Left ventricle myocardium inferior (tissue), 1 donor: Measurements from ENCODE around the gene FGF8. TPM values are rescaled to one million over a fixed set of nuclear protein-coding genes. Genes with fewer than 3 reads are reported as not detected.
A peak's percentile ranks its signal among the peaks of the same experiment; 100 is the strongest.

ENCODE experiments used
- DNase-seq: peaks from one replicate; pipeline ENCODE4 v3.0.0-alpha.2; 2020
- H3K27ac ChIP-seq: fragments of 200-600 bp; replicated peaks from 2 replicates; pipeline ENCODE4 v1.8.0; 2021
- H3K27me3 ChIP-seq: fragments of 200-600 bp; 2 replicates; pipeline ENCODE4 v1.8.0; 2021; ENCODE audit warnings: low read depth
- H3K36me3 ChIP-seq: fragments of 200-600 bp; 2 replicates; pipeline ENCODE4 v1.8.0; 2021
- H3K4me1 ChIP-seq: fragments of 200-600 bp; 2 replicates; pipeline ENCODE4 v1.8.0; 2021
- H3K4me3 ChIP-seq: fragments of 200-600 bp; 2 replicates; pipeline ENCODE4 v1.8.0; 2021; ENCODE audit warnings: mild to moderate bottlenecking, moderate library complexity
- H3K9me3 ChIP-seq: fragments of 200-600 bp; replicated peaks from 2 replicates; pipeline ENCODE4 v1.8.0; 2021
- CTCF ChIP-seq: fragments of 200-600 bp; IDR thresholded peaks from 2 replicates; pipeline ENCODE4 v1.8.0; 2021; ENCODE audit warnings: antibody characterized with exemption, mild to moderate bottlenecking, borderline replicate concordance
- intact Hi-C: fragments of 100-400 bp; cut with micrococcal nuclease; formaldehyde crosslinking; loops from one replicate; pipeline ENCODE4 v1.11.0; 2022
- long read RNA-seq: library from polyadenylated mRNA; unstranded; transcript quantifications from one replicate; pipeline ENCODE4 v2.0.0, GENCODE V29; 2021
- total RNA-seq: library from RNA; stranded (reverse); fragmentation: NEBNext Ultra II Directional; extraction: Animal tissue kit (Norgen Biotek cat#: 25700); gene quantifications from one replicate; pipeline ENCODE4 v1.2.1, GENCODE V29; 2021
- donor health status: DM: no; HTN: yes; CAD: no; lungs with severe emphysema.

The FGF8 gene
- not detected for total RNA-seq
- long read RNA-seq = 0 reads

GRCh38 chr10:101775273-101776160 is at the start of gene FGF8:
FGF8 (minus strand) TSS chr10:101776114; CDS start chr10:101775900, 214 bp downstream.
- intact Hi-C loops = no loop called here
- Histone ChIP-seq H3K4me3 (peak within 1 kb of the TSS; percentile 50), H3K9me3 (no peaks in the 10 kb centered on the region), H3K27ac (no peak within 1 kb of the TSS), H3K4me1 (peaks cover 41% of the 10 kb centered on the region), H3K36me3 (no peaks in the 10 kb centered on the region), H3K27me3 (peaks cover 92% of the 10 kb centered on the region)
- no peak for TF ChIP-seq CTCF
- no peak for DNase-seq

GRCh38 chr10:101824736-101825135 is 48.8 kb upstream of the FGF8 start:
- peaks cover 16% of the 10 kb centered on the region for H3K4me1 ChIP-seq
- TF ChIP-seq CTCF = no peak
- peaks cover 31% of the 10 kb centered on the region for H3K36me3 ChIP-seq
- no peak overlapping the region for H3K4me3 ChIP-seq
- no peak overlapping the region for H3K27ac ChIP-seq
- no peak for DNase-seq
- intact Hi-C loops = no loop called here
- H3K27me3 ChIP-seq = no peaks in the 10 kb centered on the region
- H3K9me3 ChIP-seq = no peaks in the 10 kb centered on the region

GRCh38 chr10:101818872-101819633 is 43.1 kb upstream of the FGF8 start:
- no peaks in the 10 kb centered on the region for H3K27me3 ChIP-seq
- no peaks in the 10 kb centered on the region for H3K9me3 ChIP-seq
- no peak for TF ChIP-seq CTCF
- H3K36me3 ChIP-seq = no peaks in the 10 kb centered on the region
- H3K27ac ChIP-seq = peak overlapping the region; percentile 97
- H3K4me1 ChIP-seq = peaks cover 55% of the 10 kb centered on the region
- intact Hi-C loops = no loop called here
- H3K4me3 ChIP-seq = peak overlapping the region; percentile 89
- no peak for DNase-seq

GRCh38 chr10:101818119-101818871 is 42.4 kb upstream of the FGF8 start, which contains the start of gene OGA:
OGA (minus strand) TSS chr10:101818444; CDS start chr10:101818022, 422 bp downstream.
- peak; percentile 98 for DNase-seq
- TF ChIP-seq CTCF = no peak
- H3K27ac ChIP-seq = peak within 1 kb of the TSS; percentile 97
- peak within 1 kb of the TSS; percentile 89 for H3K4me3 ChIP-seq
- H3K9me3 ChIP-seq = no peaks in the 10 kb centered on the region
- peaks cover 63% of the 10 kb centered on the region for H3K4me1 ChIP-seq
- H3K36me3 ChIP-seq = peaks cover under 1% of the 10 kb centered on the region
- H3K27me3 ChIP-seq = no peaks in the 10 kb centered on the region
- intact Hi-C loops = no loop called here
